GM18868 (cell line): Measurements from ENCODE around the gene MTA2.
"Not testable (repeated sequence)": the region's sequence is repeated elsewhere in the genome, so short reads cannot be mapped to it uniquely, and the experiment has no call there.

Source experiments
- ATAC-seq: cut with Tn5 transposase; IDR thresholded peaks from one replicate; pipeline ENCODE4 v1.9.1; 2021; ENCODE audit warnings: mild to moderate bottlenecking, moderate library complexity; ENCODE audit not compliant: unreplicated experiment

MTA2 gene

GRCh38 chr11:62570903-62571302, 30.8 kb downstream of the MTA2 start:
- ATAC-seq: not testable (repeated sequence)

- ATAC-seq: no peak
These were observed 32.1 kb downstream of the MTA2 start for GRCh38 chr11:62569611-62570010.

DNA sequence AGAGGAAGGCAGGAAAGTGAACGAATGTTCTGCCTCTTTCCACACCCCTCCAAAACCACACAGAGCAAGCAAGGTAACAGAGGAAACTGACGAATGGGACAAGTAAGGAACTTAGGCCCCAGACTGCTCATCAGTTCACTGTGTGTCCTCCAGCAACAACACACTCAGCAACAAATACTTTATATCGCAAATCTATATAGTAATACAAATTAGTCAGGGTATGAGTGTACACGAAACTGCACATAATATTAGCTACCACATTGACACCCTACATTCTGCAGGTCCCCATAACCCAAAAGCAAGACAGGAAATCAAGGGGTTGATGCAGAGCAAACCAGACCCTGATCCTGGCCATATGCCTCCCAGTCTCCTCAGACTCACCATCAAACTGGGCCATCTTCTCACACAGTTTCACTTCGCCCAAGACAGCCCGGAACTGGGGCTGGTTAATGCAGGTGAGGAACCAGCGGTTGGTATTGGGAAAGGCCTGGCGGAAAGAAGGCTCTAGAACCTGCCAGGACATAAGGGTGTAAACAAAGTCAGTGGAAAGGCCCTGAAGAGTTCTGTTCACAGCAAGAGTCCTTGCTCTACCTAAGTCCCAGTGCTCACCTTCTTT, 34.5 kb downstream of the MTA2 start:
- no peak for ATAC-seq

- ATAC-seq: no peak
These were observed 35.4 kb downstream of the MTA2 start for GRCh38 chr11:62566247-62566646.

DNA sequence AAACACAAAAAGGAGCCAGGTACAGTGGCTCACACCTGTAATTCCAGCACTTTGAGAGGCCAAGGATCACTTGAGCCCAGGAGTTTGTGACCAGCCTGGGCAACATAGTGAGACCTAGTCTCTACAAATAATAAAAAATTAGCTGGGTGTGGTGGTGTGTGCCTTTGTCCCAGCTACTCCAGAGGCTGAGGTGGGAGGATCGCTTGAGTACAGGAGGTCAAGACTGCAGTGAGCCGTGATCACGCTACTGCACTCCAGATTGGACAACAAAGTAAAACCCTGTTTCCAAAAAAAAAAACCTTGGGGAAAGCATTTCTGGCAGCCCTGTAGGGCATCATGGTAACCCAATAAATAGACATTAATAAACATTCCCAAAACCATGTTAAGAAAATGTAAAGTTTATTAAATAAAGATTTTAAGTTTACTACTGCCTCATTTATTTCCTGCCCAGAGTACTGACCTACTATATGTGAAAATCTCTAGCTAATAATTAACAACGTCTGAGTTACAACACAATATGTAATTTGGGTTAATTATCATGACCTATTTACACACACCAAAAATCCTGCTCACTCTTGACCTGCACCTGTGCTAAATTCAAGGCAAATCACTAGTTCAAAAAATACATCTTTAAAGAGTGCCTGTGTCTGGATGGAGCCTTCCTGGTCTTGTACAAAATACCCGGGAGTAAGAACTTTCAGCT, 36.4 kb downstream of the MTA2 start:
- no peak for ATAC-seq

GRCh38 chr11:62561677-62562230, 39.9 kb downstream of the MTA2 start:
- ATAC-seq: not testable (repeated sequence)

DNA sequence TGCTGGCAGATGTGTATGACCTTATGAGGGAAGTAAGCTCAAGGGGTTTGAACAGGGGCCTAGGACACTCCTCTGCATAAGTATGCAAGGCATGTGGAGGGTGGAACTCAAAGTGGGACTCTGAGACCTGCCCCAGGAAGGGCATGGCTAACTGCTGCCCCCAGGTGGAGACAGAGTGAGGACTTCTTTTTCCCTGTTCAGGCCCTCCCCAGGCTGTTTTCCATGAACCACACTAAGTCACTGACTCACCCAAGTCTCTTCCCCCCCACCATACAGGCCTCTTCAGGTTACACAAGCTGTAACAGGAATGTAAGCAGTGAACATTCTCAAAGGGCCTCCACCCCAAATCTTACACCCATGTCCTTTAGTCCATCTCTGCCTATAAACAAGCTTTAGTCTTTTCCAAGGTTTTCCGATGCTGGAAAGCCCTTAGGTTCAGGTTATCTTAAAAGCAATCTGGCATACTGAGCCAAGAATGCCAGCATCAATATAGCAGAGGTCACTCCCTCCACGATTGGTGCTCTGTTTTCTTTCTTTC, 41.0 kb downstream of the MTA2 start:
- ATAC-seq: no peak

GRCh38 chr11:62559626-62560025, 42.0 kb downstream of the MTA2 start:
- not testable (repeated sequence) for ATAC-seq

DNA sequence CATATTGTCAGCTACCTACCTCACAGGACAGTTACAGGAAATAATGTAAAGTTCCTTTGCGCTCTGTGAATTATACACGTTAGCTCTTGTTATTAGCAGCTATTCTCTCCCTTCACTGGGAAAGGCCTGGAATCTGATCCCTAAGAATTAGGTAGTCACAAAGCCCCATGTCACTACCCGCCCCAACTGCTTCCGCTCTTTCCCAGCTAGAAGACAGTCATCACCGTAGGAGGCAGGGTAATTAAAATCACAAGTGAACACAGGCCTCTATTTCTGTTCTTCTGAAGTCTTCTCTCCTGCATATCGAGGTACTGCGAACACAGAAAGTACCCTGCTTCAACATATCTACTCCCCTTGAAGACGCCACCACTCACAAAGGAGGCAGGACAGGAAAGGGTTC, 42.5 kb downstream of the MTA2 start:
- no peak for ATAC-seq

DNA sequence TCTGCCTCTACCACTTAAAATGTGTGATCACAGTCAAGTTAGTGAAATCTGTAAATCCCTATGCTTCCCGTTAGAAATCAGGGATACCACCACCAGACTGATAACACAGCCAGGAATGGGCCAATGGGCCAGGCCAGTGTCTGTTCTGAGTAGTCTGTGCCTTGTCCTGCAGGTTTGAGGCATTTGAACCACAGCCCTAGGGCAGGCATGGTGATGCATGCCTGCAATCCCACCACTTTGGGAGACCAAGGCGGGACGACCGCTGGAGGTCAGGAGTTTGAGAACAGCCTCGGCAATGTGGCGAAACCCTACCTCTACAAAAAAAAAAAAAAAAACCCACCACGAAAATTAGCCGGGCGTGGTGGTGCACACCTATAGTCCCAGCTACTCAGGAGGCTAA, 43.0 kb downstream of the MTA2 start:
- ATAC-seq: no peak

GRCh38 chr11:62556875-62557631, 44.6 kb downstream of the MTA2 start:
- ATAC-seq: no peak

DNA sequence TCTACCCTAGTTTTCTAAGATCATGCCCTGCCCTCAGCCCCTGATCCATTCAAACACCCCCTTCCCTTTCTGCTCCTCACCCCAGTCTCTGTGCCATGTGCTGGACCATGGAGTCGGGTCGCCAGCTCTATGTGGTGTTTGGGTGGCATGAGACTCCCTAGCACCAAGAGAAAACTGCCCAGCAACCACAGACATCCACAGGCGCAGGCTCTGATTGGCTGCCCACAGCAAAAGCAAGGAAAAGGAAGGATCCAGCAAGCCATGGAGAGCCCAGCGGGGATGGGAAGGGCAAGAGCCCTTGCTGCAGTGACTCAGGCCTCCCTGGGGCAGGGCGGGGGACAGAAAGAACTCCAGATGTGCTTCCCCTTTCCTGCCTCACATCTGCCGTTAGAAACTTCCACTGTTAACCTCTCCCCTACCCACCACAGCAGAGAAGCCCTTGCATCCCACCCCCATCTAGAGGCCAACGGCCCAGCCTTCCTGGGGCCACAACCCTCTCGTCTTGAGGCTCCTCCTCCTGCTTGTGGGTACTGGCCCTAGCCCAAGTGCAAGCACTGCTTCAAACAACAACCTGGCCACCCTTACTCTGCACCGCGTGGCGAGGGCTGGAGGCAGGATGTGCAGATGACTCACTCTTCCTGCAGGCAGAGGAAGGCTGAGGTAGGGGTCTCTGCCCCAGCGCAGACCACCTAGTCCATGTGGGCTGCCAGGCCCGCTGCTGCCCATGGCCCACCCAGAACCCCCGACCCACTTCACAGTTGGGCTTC, 45.4 kb downstream of the MTA2 start:
- ATAC-seq: peak; percentile 39

- ATAC-seq: peak; percentile 52
These were observed 46.1 kb downstream of the MTA2 start for GRCh38 chr11:62555464-62556107.

DNA sequence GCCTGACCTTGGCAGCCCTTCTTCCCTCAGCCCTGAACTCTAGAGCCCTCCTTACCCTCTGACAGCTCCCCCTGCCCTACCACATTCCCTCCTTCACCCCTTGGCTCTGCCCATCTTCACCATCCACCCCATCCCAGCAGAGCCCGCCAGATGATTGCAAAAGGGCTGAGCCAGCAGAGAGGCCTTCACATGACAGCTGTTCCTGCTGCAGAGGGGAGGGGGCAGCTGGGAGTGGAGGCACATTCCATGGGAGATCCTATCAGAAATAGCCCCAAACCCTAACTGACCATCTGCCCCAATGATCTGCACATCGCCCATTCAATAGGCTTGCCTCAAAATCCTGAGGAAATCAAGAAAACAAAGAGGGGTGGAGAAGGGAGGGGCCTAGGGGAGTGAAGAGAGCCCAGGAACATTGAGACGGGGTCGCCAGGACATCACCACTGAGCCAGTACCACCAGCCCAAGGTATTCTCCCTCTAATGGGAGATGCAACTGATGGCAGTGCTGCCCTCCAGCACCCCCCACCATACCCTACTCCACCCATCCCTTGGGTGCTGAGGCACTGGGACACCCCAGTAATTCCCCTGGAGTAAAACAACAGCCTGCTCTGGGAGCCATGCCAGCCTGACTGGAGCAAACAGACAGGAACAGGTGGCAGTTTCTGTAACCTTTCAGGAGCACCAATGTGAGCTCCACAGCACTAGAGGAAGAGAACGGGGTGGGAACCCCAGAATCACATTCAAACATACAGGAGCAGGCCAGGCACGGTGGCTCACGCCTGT, 47.1 kb downstream of the MTA2 start:
- no peak for ATAC-seq

DNA sequence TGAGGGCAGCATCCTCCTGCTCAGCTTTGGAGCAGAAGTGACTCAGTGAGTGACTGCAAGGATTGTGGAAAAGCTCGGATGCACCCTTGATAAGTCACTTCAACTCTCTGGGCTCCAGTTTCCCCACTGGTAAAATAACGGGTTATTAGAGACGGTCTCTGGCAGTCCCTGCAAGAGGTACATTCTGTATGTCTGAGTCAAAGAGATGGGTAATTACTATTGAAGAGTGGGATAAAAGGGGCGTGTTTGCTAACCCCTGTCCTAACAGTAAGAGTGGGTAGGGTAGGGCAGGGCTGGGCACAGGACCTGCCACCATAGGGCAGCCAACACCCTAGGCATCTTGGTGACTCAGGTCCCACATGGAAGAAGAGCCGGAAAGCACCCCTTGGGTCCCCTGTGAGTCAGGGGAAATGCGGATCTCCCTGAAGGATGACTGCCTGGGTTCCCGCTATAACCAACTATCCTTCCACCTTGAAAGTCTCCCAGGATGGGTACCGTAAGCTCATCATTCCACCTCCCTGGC, 47.8 kb downstream of the MTA2 start:
- no peak for ATAC-seq

DNA sequence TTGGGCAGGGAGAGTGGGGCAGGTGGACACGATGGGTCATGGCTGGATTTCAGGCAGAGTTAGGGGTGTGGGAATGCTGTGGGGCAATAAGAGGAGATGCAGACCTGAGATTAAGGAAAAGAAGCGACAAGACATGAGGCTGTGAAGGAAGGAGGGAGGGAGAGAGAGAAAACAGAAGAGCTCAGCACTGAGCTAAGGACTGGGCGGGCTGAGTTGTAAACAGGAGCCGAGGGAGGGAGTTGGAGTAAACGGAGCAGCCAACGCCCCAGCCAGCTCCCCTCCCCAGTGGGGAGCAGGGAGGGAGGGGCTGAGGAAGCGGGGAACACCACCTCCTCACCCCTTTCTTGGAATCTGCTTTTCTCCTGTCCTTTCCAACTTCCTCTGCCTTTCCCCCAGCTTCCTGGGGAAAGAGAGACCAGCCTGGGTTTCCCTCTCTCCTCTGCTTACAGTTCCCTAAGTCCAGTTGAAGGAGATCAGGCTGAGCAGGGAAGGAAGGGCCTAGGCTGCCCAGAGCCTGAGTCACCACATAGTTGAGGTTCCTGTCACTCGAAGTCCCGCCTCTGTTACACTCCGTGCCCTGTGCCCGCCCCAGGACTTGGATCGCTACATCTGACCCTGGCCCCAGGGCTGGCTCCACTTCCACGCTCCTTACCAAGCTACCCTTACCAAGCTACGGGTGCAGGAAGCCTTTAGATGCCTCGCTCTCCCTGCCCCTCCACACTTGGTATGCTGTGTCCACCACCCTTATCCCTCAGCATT, 48.4 kb downstream of the MTA2 start:
- no peak for ATAC-seq

GRCh38 chr11:62552485-62553079, 49.1 kb downstream of the MTA2 start:
- no peak for ATAC-seq

DNA sequence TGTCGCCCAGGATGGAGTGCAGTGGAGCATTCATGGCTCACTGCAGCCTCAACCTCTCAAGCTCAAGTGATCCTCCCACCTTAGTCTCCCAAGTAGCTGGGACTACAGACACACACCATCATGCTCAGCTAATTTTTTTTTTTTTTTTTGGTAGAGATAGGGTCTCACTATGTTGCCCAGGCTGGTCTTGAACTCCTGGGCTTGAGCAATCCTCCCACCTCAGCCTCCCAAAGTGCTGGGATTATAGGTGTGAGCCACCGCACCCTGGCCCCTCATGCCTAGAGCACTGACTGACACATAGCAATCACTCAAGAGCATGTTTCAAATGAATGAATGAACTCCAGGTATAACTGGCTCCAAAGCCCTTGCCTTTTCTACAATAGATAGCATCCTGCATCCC, 51.2 kb downstream of the MTA2 start:
- not testable (repeated sequence) for ATAC-seq
